ENCODE measurements around the gene GAS2L1.

The GAS2L1 gene

GRCh38 chr22:29275167-29275566 lies 31.3 kb upstream of the GAS2L1 start:
- DNase-seq (ENCODE audit: low read depth in 2 of 2), result no peak

- DNase-seq (ENCODE audit: low read depth in 2 of 2), result no peak
Measured at GRCh38 chr22:29275819-29276565, 30.5 kb upstream of the GAS2L1 start.

GRCh38 chr22:29277927-29278326 lies 28.5 kb upstream of the GAS2L1 start:
- no peak for DNase-seq (ENCODE audit: low read depth in 2 of 2)

- no peak for DNase-seq (ENCODE audit: low read depth in 2 of 2)
Measured at GRCh38 chr22:29284196-29284595, 22.3 kb upstream of the GAS2L1 start.

- DNase-seq (ENCODE audit: low read depth in 2 of 2), result no peak
Measured at GRCh38 chr22:29288837-29289236, 17.6 kb upstream of the GAS2L1 start.

GRCh38 chr22:29290061-29290460 lies 16.4 kb upstream of the GAS2L1 start:
- no peak for DNase-seq (ENCODE audit: low read depth in 2 of 2)

- DNase-seq (ENCODE audit: low read depth in 2 of 2), result no peak
Measured at GRCh38 chr22:29291215-29291614, 15.2 kb upstream of the GAS2L1 start.

GRCh38 chr22:29292379-29292778 lies 14.1 kb upstream of the GAS2L1 start:
- DNase-seq (ENCODE audit: low read depth in 2 of 2), result no peak

- no peak for DNase-seq (ENCODE audit: low read depth in 2 of 2)
Measured at GRCh38 chr22:29298641-29299040, 7.8 kb upstream of the GAS2L1 start.

- DNase-seq (ENCODE audit: low read depth in 2 of 2), result no peak
Measured at GRCh38 chr22:29299136-29299900, 7.1 kb upstream of the GAS2L1 start.

GRCh38 chr22:29300467-29300806 lies 6.0 kb upstream of the GAS2L1 start:
- no peak for DNase-seq (ENCODE audit: low read depth in 2 of 2)

GRCh38 chr22:29300807-29301601 lies 5.4 kb upstream of the GAS2L1 start:
- no peak for DNase-seq (ENCODE audit: low read depth in 2 of 2)

GRCh38 chr22:29301716-29302401 lies 4.6 kb upstream of the GAS2L1 start:
- no peak for DNase-seq (ENCODE audit: low read depth in 2 of 2)

- no peak for DNase-seq (ENCODE audit: low read depth in 2 of 2)
Measured at GRCh38 chr22:29302402-29302680, 4.1 kb upstream of the GAS2L1 start.

- DNase-seq (ENCODE audit: low read depth in 2 of 2), result no peak
Measured at GRCh38 chr22:29302681-29303465, 3.6 kb upstream of the GAS2L1 start.

GRCh38 chr22:29305836-29306174 lies 645 bp upstream of the GAS2L1 start:
- no peak for DNase-seq (ENCODE audit: low read depth in 2 of 2)

- DNase-seq (ENCODE audit: low read depth in 2 of 2), result no peak
Measured at GRCh38 chr22:29306835-29307595, 565 bp downstream of the GAS2L1 start.

GRCh38 chr22:29307596-29308147 lies 1.2 kb downstream of the GAS2L1 start:
- DNase-seq (ENCODE audit: low read depth in 2 of 2), result no peak

- DNase-seq (ENCODE audit: low read depth in 2 of 2), result no peak
Measured at GRCh38 chr22:29308148-29308790, 1.8 kb downstream of the GAS2L1 start.

- no peak for DNase-seq (ENCODE audit: low read depth in 2 of 2)
Measured at GRCh38 chr22:29308791-29309262, 2.4 kb downstream of the GAS2L1 start.

All from stimulated activated CD8-positive, alpha-beta memory T cell treated with anti-CD3 and anti-CD28 coated beads, Interleukin-2, amount 100 ng/mL, for 1 hour (primary cell).